Measurements from ENCODE around the gene NCF4. TPM values are rescaled to one million over a fixed set of nuclear protein-coding genes. Genes with fewer than 3 reads are reported as not detected.

Gene NCF4
- total and polyA plus RNA-seq, 2 of the 4 experiments (the other 2 are of a cell fraction) = not detected

GRCh38 chr22:36870250-36870649 lies 9.4 kb downstream of the NCF4 start:
- Histone ChIP-seq H2AK9ac (replicated peaks; ENCODE audit: low read depth, low read length, poor library complexity) (no peak overlapping the region), H3K56ac (ENCODE audit: extremely low read depth, insufficient read depth, low read length) (no peak overlapping the region), H4K91ac (ENCODE audit: insufficient read depth, low read depth, low read length) (no peak overlapping the region), H2BK120ac (ENCODE audit: low read depth, low read length) (no peak overlapping the region), H3K27ac (ENCODE audit: insufficient read depth, low read length) (no peak overlapping the region), H3K36me3 (ENCODE audit: control insufficient read depth, insufficient read depth, low read length) (no peaks in the 10 kb centered on the region), H3K9ac (ENCODE audit: low read depth, low read length) (no peak overlapping the region), H2BK5ac (ENCODE audit: low read depth, low read length, poor library complexity, severe bottlenecking) (no peak overlapping the region), H3K9me3 (ENCODE audit: control insufficient read depth, insufficient read depth, low read length) (no peaks in the 10 kb centered on the region), H3K4me1 (ENCODE audit: control insufficient read depth, insufficient read depth, low read length) (no peaks in the 10 kb centered on the region), H2BK15ac (ENCODE audit: low read depth, low read length) (no peak overlapping the region), H3K9me1 (ENCODE audit: insufficient read depth, low read length) (no peaks in the 10 kb centered on the region), H2AFZ (replicated peaks; ENCODE audit: low read length, poor library complexity) (no peak overlapping the region), H3K23ac (ENCODE audit: low read depth, low read length) (no peak overlapping the region), H4K20me1 (ENCODE audit: insufficient read depth, low read length) (no peaks in the 10 kb centered on the region; the same call in none of the 2 replicates), H3K4me3 (ENCODE audit: insufficient read depth, low read depth, low read length) (no peak overlapping the region), H4K8ac (ENCODE audit: low read depth in 2 of 2, low read length in 2 of 2) (no peak overlapping the region), H4K5ac (ENCODE audit: low read depth, low read length) (no peak overlapping the region), H3K4ac (ENCODE audit: low read depth, low read length) (no peak overlapping the region), H3K27me3 (ENCODE audit: control insufficient read depth, insufficient read depth, low read length) (peaks cover 12% of the 10 kb centered on the region), H2AK5ac (ENCODE audit: low read depth, low read length) (no peak overlapping the region), H3K4me2 (ENCODE audit: low read depth, low read length) (no peak overlapping the region), H3K18ac (ENCODE audit: low read depth, low read length) (no peak overlapping the region), H2BK20ac (ENCODE audit: low read depth, low read length) (no peak overlapping the region), H3K79me1 (ENCODE audit: low read depth in 1 of 2, low read length in 2 of 2) (no peaks in the 10 kb centered on the region), H3K14ac (replicated peaks; ENCODE audit: low read depth, low read length) (no peak overlapping the region)
- no TSS peak for BruUV-seq (replicated peaks)
- intact Hi-C loops (cut with micrococcal nuclease) = no loop called here
- in situ Hi-C loops (cut with MboI; ENCODE audit: low sequenced_read_pairs) = no loop called here
- dilution Hi-C loops (cut with HindIII; ENCODE audit: low sequenced_read_pairs, unreplicated experiment) = no loop called here
- WGBS, 2 experiments (ENCODE audit: extremely low coverage in 2 of 2, insufficient read length in 1 of 2) = 90% methylated on average over 2 of the region's 14 CpGs; no CpG with 5 or more reads in 1 of the 2 experiments
- DNase-seq (no peak), ATAC-seq (ENCODE audit: low read depth) (no peak)
- CTCF ChIA-PET = interaction anchor here (1.6 to 1.9 kb wide), 2 partner anchors 14 kb away, joined by 5 to 6 read pairs; no protein-coding TSS in a partner anchor
- no peak for TF ChIP-seq POLR2A (IDR thresholded peaks at IDR 0.05; ENCODE audit: low read depth, low read length)
- TF ChIP-seq SMC3 (IDR thresholded peaks at IDR 0.05; ENCODE audit: low read depth, low read length) = no peak
- no peak for TF ChIP-seq NFE2L2 (IDR thresholded peaks at IDR 0.05; ENCODE audit: low read depth, low read length)
- TF ChIP-seq RAD21 (IDR thresholded peaks at IDR 0.05; ENCODE audit: low read length) = no peak
- TF ChIP-seq CTCF (conservative IDR thresholded peaks at IDR 0.05; ENCODE audit: low read depth, low read length) = no peak
- POLR2A ChIA-PET (ENCODE audit: unreplicated experiment) = no interaction called here

Data from IMR-90 (cell line).